HUES64 (cell line): Measurements from ENCODE around the gene KL.

Experiments
- H3K27ac ChIP-seq: 2 replicates; pipeline ENCODE4 v1.7.0; 2013; ENCODE audit warnings: low read depth, low read length, inconsistent platforms
- H3K27me3 ChIP-seq: 2 replicates; pipeline ENCODE4 v1.6.1; 2013; ENCODE audit warnings: mild to moderate bottlenecking, low read length; ENCODE audit not compliant: insufficient read depth
- H3K36me3 ChIP-seq: 2 replicates; pipeline ENCODE4 v1.6.1; 2013; ENCODE audit warnings: mild to moderate bottlenecking, low read length; ENCODE audit not compliant: insufficient read depth
- H3K4me1 ChIP-seq: 2 replicates; pipeline ENCODE4 v1.6.1; 2013; ENCODE audit warnings: mild to moderate bottlenecking, low read length, moderate library complexity; ENCODE audit not compliant: insufficient read depth
- H3K4me3 ChIP-seq: 2 replicates; pipeline ENCODE4 v1.5.1; 2013; ENCODE audit warnings: mild to moderate bottlenecking, low read length, moderate library complexity
- H3K9ac ChIP-seq: 2 replicates; pipeline ENCODE4 v1.6.1; 2013; ENCODE audit warnings: mild to moderate bottlenecking, low read depth, low read length
- H3K9me3 ChIP-seq: 2 replicates; pipeline ENCODE4 v1.6.1; 2013; ENCODE audit warnings: low read depth, low read length; ENCODE audit not compliant: insufficient read depth
- WGBS: fragments of 150-250, 120-280 bp; methylation state at CpG from one replicate; pipeline ENCODE4 v1.1.7; 2013; ENCODE audit warnings: missing lambda C conversion rate; 5-methylcytosine and 5-hydroxymethylcytosine counted together

The KL gene

GRCh38 chr13:33114146-33114545 lies 97.9 kb downstream of the KL start:
- 91% methylated on average over 5 of the region's 5 CpGs for WGBS
- no peaks in the 10 kb centered on the region for H3K27me3 ChIP-seq
- no peaks in the 10 kb centered on the region for H3K9me3 ChIP-seq
- H3K36me3 ChIP-seq: no peaks in the 10 kb centered on the region
- no peak overlapping the region for H3K9ac ChIP-seq
- H3K4me3 ChIP-seq: no peak overlapping the region
- H3K27ac ChIP-seq: no peak overlapping the region
- H3K4me1 ChIP-seq: no peaks in the 10 kb centered on the region

DNA sequence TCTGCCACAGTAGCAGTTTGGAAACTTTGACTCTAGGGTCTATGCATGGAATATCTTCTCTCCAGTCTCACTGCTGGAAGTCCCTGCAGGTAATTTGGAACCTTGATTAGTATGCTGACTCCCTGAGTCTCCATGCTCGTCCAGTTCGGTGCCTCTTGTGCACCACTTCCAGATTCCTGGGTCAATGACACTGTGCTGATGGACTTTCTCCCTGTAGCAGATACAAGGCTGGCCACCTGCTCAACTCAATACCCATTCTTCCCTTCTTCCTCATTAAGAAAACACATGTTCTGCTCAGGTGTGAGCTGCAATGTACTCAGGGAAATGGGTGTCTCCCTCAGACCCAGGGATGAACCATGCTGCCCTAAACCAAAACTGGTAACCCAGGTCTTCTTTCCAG lies 99.1 kb downstream of the KL start:
- 95% methylated on average over 2 of the region's 2 CpGs for WGBS
- Histone ChIP-seq H3K36me3 (no peaks in the 10 kb centered on the region), H3K4me1 (no peaks in the 10 kb centered on the region), H3K27ac (no peak overlapping the region), H3K4me3 (no peak overlapping the region), H3K27me3 (no peaks in the 10 kb centered on the region), H3K9ac (no peak overlapping the region), H3K9me3 (no peaks in the 10 kb centered on the region)
